Thyroid gland (tissue), 4 donors: ENCODE measurements around the gene USP44. TPM values are rescaled to one million over a fixed set of nuclear protein-coding genes. Genes with fewer than 3 reads are reported as not detected.

Experiments
- DNase-seq, 2 donors: peaks; one replicate each; pipeline ENCODE4 v3.0.0-alpha.2; 2019
- H3K27ac ChIP-seq, 3 donors: fragments of 200-600 bp; sonication (generic); 1 replicate in 2 of 3; 2 replicates in 1 of 3; pipeline ENCODE4 v1.5.1; 2016 to 2019; ENCODE audit warnings: mild to moderate bottlenecking in 1 of 3, moderate library complexity in 1 of 3
- H3K27me3 ChIP-seq: fragments of 200-600 bp; sonication (generic); one replicate; pipeline ENCODE4 v1.5.1; 2019
- H3K36me3 ChIP-seq, 2 donors: fragments of 200-600 bp; sonication (generic); one replicate each; pipeline ENCODE4 v1.5.1; 2016 to 2019
- H3K4me1 ChIP-seq, 2 donors: fragments of 200-600 bp; sonication (generic); one replicate each; pipeline ENCODE4 v1.5.1; 2017 to 2019
- H3K4me3 ChIP-seq, 3 donors: fragments of 200-600 bp; sonication (generic); replicated peaks in 1 of 3; 1 replicate in 2 of 3; 2 replicates in 1 of 3; pipeline ENCODE4 v1.5.1; 2016; ENCODE audit warnings: mild to moderate bottlenecking in 1 of 3
- H3K9me3 ChIP-seq: fragments of 200-600 bp; sonication (generic); one replicate; pipeline ENCODE4 v1.5.1; 2017
- CTCF ChIP-seq, 6 experiments: fragments of 200-600 bp in 3 of 6; fragments of 450-650 bp in 3 of 6; sonication (generic) in 3 of 6; IDR thresholded peaks; one replicate each; pipeline ENCODE4 v1.5.1; 2016 to 2019; ENCODE audit warnings: antibody characterized with exemption in 6 of 6, mild to moderate bottlenecking in 2 of 6, inconsistent platforms in 1 of 6, moderate library complexity in 1 of 6
- POLR2A ChIP-seq, 2 donors: fragments of 450-650 bp; IDR thresholded peaks; one replicate each; pipeline ENCODE4 v1.6.1; 2017; ENCODE audit warnings: antibody characterized with exemption in 2 of 2, mild to moderate bottlenecking in 2 of 2, moderate library complexity in 1 of 2
- WGBS, 2 donors: methylation state at CpG; one replicate each; pipeline ENCODE4 v1.1.5; 2017; 5-methylcytosine and 5-hydroxymethylcytosine counted together
- intact Hi-C: fragments of 100-400 bp; cut with DNase I; formaldehyde crosslinking; loops from one replicate; pipeline ENCODE4 v1.15.1; 2023
- total RNA-seq, 4 donors: library from RNA; depleted of rRNA; stranded (reverse); fragments of >200 nt; gene quantifications; one replicate each; pipeline ENCODE4 v1.2.3, GENCODE V29; 2016

USP44 gene
- 1 to 10 TPM; 2.8 to 9.1 (median 6.3) TPM for total RNA-seq

DNA sequence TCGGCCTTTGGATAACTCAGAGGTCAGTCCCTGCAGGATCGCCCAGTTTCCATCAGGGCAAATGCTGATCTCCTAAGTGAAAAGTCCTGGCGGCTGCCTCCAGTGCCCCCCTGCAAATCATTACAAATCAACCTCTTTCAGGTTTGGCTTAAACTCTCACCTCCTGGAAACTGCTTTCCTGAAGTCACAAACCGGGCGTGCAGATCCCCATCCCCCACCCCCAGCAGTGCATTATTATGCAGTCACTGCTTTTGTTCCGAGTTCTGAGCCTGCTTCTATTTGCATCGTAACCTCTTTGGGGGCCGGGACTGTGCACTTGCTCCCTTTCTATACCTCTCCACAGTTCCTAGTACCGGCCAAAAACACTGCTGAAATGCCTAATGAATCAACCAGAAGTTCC is at the start of gene USP44:
USP44 (minus strand) TSS at position 172 of the 400 bp plus-strand sequence. CDS start 17,220 bp downstream, outside the sequence.
- no peak for DNase-seq
- no peak within 1 kb of the TSS for H3K27ac ChIP-seq
- intact Hi-C loops, result no loop called here
- peaks cover 0 to 3% of the 10 kb centered on the region in 2 donors for H3K4me1 ChIP-seq
- no peak for TF ChIP-seq POLR2A (IDR thresholded peaks at IDR 0.05)
- no peak for TF ChIP-seq CTCF (IDR thresholded peaks at IDR 0.05)
- no peaks in the 10 kb centered on the region for H3K36me3 ChIP-seq
- no peak within 1 kb of the TSS for H3K4me3 ChIP-seq
- H3K27me3 ChIP-seq, result no peaks in the 10 kb centered on the region
- H3K9me3 ChIP-seq, result no peaks in the 10 kb centered on the region
- whole genome bisulfite sequencing, 2 donors, result 59 to 63% methylated on average over 9 of the region's 9 CpGs

- intact Hi-C loops, result no loop called here
- Histone ChIP-seq H3K9me3 (no peaks in the 10 kb centered on the region), H3K27me3 (no peaks in the 10 kb centered on the region), H3K4me3 (no peak overlapping the region), H3K4me1 (peaks cover 0 to 12% of the 10 kb centered on the region in 2 donors), H3K36me3 (no peaks in the 10 kb centered on the region), H3K27ac (no peak overlapping the region)
- no peak for DNase-seq
- TF ChIP-seq CTCF (IDR thresholded peaks at IDR 0.05) (no peak), POLR2A (IDR thresholded peaks at IDR 0.05) (no peak)
- 94 to 98% methylated on average over 8 of the region's 8 CpGs for WGBS, 2 donors
These were observed 49.3 kb upstream of the USP44 start for GRCh38 chr12:95600567-95600966.

- Histone ChIP-seq H3K4me1 (peaks cover 0 to 10% of the 10 kb centered on the region in 2 donors), H3K36me3 (no peaks in the 10 kb centered on the region), H3K4me3 (no peak overlapping the region), H3K27me3 (no peaks in the 10 kb centered on the region), H3K9me3 (no peaks in the 10 kb centered on the region), H3K27ac (no peak overlapping the region)
- no peak for DNase-seq
- 96 to 97% methylated on average over 5 of the region's 5 CpGs for WGBS, 2 donors
- TF ChIP-seq POLR2A (IDR thresholded peaks at IDR 0.05) (no peak), CTCF (IDR thresholded peaks at IDR 0.05) (no peak)
- intact Hi-C loops, result no loop called here
These were observed 48.6 kb upstream of the USP44 start for GRCh38 chr12:95599880-95600279.

GRCh38 chr12:95594136-95594535 is 42.9 kb upstream of the USP44 start:
- no peak for TF ChIP-seq POLR2A (IDR thresholded peaks at IDR 0.05)
- no peak for DNase-seq
- Histone ChIP-seq H3K4me1 (no peaks in the 10 kb centered on the region), H3K27me3 (no peaks in the 10 kb centered on the region), H3K9me3 (no peaks in the 10 kb centered on the region), H3K27ac (no peak overlapping the region), H3K36me3 (no peaks in the 10 kb centered on the region), H3K4me3 (no peak overlapping the region)
- WGBS, 2 donors, result 66 to 69% methylated on average over 2 of the region's 2 CpGs
- intact Hi-C loops, result no loop called here

DNA sequence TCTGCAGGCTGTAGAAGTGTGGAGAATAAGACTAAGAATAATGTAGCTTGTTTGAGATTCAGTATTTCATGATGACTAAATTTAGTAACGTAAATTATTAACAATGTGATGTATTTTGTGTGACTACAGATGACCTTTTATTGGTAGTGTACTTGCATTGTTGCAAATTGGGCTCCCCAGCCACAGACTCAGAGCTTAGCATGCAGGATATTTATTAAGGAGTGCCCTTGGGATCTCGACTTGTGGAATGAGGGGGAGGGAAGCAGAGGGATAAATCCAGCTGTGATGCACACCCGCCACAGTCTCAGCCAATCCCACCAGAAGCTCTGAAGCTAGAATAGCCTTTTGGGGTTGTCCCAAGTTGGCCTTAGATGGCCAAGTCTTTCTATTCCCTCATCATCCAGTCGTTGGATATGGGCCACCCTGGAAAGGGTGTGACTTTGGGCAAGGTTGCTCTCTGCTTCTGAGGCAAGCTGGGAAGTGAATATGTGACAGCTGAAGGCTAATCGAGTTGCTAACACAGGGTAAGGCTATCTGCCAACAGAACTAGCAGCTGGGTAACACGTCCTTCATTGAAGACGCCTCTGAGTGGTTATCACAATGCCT is 42.1 kb upstream of the USP44 start:
- Histone ChIP-seq H3K27me3 (no peaks in the 10 kb centered on the region), H3K4me1 (no peaks in the 10 kb centered on the region), H3K4me3 (no peak overlapping the region), H3K27ac (no peak overlapping the region), H3K9me3 (no peaks in the 10 kb centered on the region), H3K36me3 (no peaks in the 10 kb centered on the region)
- DNase-seq, result no peak
- WGBS, 2 donors, result 49 to 82% methylated on average over 7 of the region's 7 CpGs
- TF ChIP-seq CTCF (IDR thresholded peaks at IDR 0.05), result no peak
- no peak for TF ChIP-seq POLR2A (IDR thresholded peaks at IDR 0.05)
- intact Hi-C loops, result no loop called here
